K562 (cell line): Measurements from ENCODE around the gene TRIM38. TPM values are rescaled to one million over a fixed set of nuclear protein-coding genes. Genes with fewer than 3 reads are reported as not detected.

Experiments used
- ASH1L ChIP-seq: fragments of 450-650 bp; IDR thresholded peaks from 2 replicates; pipeline ENCODE4 v1.6.1; 2018; ENCODE audit warnings: borderline replicate concordance, mild to moderate bottlenecking, low read depth; ENCODE audit not compliant: partially characterized antibody
- E2F6 ChIP-seq, 2 experiments: IDR thresholded peaks; 2 replicates each; pipeline ENCODE4 v1.6.1; 2011; ENCODE audit warnings: borderline replicate concordance in 1 of 2, control low read depth in 1 of 2, low read depth in 1 of 2, low read length in 1 of 2, mild to moderate bottlenecking in 1 of 2, mixed read lengths in 1 of 2, moderate library complexity in 1 of 2; ENCODE audit not compliant: insufficient read depth in 1 of 2, insufficient read length in 1 of 2, poor library complexity in 1 of 2, severe bottlenecking in 1 of 2; ENCODE audit errors: extremely low read depth in 1 of 2
- FOS ChIP-seq: IDR thresholded peaks from 3 replicates; pipeline ENCODE4 v1.6.1; 2011; ENCODE audit not compliant: insufficient read length; ENCODE audit errors: extremely low read depth
- GATAD2B ChIP-seq: fragments of 450-650 bp; IDR thresholded peaks from 2 replicates; pipeline ENCODE4 v1.6.1; 2017; ENCODE audit warnings: mild to moderate bottlenecking, borderline replicate concordance
- HMGN3 ChIP-seq: IDR thresholded peaks from 2 replicates; pipeline ENCODE4 v1.6.1; 2011; ENCODE audit warnings: borderline replicate concordance, low read depth, mild to moderate bottlenecking, mixed read lengths, low read length; ENCODE audit not compliant: insufficient read length; ENCODE audit errors: extremely low read depth
- PHTF2 ChIP-seq: fragments of 250-450 bp; sonication (Bioruptor Pico); IDR thresholded peaks from 2 replicates; pipeline ENCODE4 v1.5.0; 2021; ENCODE audit warnings: mild to moderate bottlenecking
- RBM14 ChIP-seq: fragments of 200-400 bp; formaldehyde crosslinking; IDR thresholded peaks from 2 replicates; pipeline ENCODE4 v1.6.1; 2018; ENCODE audit warnings: low read depth, mild to moderate bottlenecking, low read length, moderate library complexity, borderline replicate concordance; ENCODE audit not compliant: insufficient read depth
- RBM25 ChIP-seq: fragments of 200-400 bp; formaldehyde crosslinking; IDR thresholded peaks from 2 replicates; pipeline ENCODE4 v1.6.1; 2018; ENCODE audit warnings: low read length, low read depth, moderate library complexity; ENCODE audit not compliant: severe bottlenecking
- TAL1 ChIP-seq: fragments of 450-650 bp; IDR thresholded peaks from 2 replicates; pipeline ENCODE4 v1.6.1; 2016; ENCODE audit warnings: mild to moderate bottlenecking
- XRCC3 ChIP-seq: fragments of 450-650 bp; IDR thresholded peaks from 2 replicates; pipeline ENCODE4 v1.6.1; 2017; ENCODE audit warnings: mild to moderate bottlenecking, moderate library complexity
- ZFP36 ChIP-seq: fragments of 150-350 bp; IDR thresholded peaks from 2 replicates; pipeline ENCODE4 v1.6.1; 2018; ENCODE audit warnings: low read length, low read depth; ENCODE audit not compliant: partially characterized antibody
- ZNF146 ChIP-seq: IDR thresholded peaks from one replicate; pipeline ENCODE4 v1.6.1; 2018; ENCODE audit warnings: missing compliant biosample characterization; ENCODE audit not compliant: unreplicated experiment
- polyA plus RNA-seq, 8 experiments: library from polyadenylated mRNA; depleted of rRNA in 4 of 8; stranded (reverse) in 5 of 8; unstranded in 3 of 8; fragments of >200 nt; fragmentation: Nextera tagmentation in 2 of 8; fragmentation: Illumina TruSeq in 1 of 8; extraction: Ambion mirVana in 2 of 8; extraction: Trizol in 1 of 8; gene quantifications; 2 replicates each; pipeline versions ENCODE4 v1.2.1 to v1.2.3, GENCODE V29; 2011 to 2014; ENCODE audit warnings: inconsistent platforms in 1 of 8, missing spikeins in 1 of 8
- total RNA-seq, 7 experiments: library from RNA; depleted of rRNA in 6 of 7; stranded (reverse); fragments of >200 nt in 6 of 7; fragmentation: Illumina TruSeq in 2 of 7; extraction: Trizol in 2 of 7; gene quantifications; 2 replicates each; pipeline versions ENCODE4 v1.2.1 to v1.2.3, GENCODE V29; 2011 to 2021; ENCODE audit warnings: low replicate concordance in 1 of 7
- TF ChIP-seq, protein P1 (sequence below): fragments of 450-650 bp; formaldehyde crosslinking; IDR thresholded peaks from 2 replicates; pipeline ENCODE4 v1.4.0; 2020; ENCODE audit warnings: mild to moderate bottlenecking, moderate library complexity
- TF ChIP-seq, protein P2 (sequence below): fragments of 450-650 bp; IDR thresholded peaks from 2 replicates; pipeline ENCODE4 v1.6.1; 2016
- TF ChIP-seq, protein P3 (sequence below), 2 experiments: fragments of 450-650 bp; IDR thresholded peaks; 2 replicates each; pipeline ENCODE4 v1.6.1; 2018; ENCODE audit warnings: mild to moderate bottlenecking in 2 of 2, low read depth in 1 of 2; ENCODE audit not compliant: partially characterized antibody in 2 of 2
- TF ChIP-seq, protein P4 (sequence below), 2 experiments: fragments of 450-650 bp in 1 of 2; sonication (generic) in 1 of 2; formaldehyde crosslinking in 1 of 2; IDR thresholded peaks in 1 of 2; conservative IDR thresholded peaks in 1 of 2; 2 replicates each; pipeline versions ENCODE4 v1.6.1 to v1.8.1; 2016 to 2023; ENCODE audit warnings: mild to moderate bottlenecking in 2 of 2, moderate library complexity in 2 of 2, inconsistent platforms in 1 of 2, missing genetic modification reagents in 1 of 2

TRIM38 gene
- total and polyA plus RNA-seq, 9 of the 15 experiments (the other 6 are each of a cell fraction or from before 2014, with no cell fraction given): 1.7 to 6.7 (median 6.3) TPM

DNA sequence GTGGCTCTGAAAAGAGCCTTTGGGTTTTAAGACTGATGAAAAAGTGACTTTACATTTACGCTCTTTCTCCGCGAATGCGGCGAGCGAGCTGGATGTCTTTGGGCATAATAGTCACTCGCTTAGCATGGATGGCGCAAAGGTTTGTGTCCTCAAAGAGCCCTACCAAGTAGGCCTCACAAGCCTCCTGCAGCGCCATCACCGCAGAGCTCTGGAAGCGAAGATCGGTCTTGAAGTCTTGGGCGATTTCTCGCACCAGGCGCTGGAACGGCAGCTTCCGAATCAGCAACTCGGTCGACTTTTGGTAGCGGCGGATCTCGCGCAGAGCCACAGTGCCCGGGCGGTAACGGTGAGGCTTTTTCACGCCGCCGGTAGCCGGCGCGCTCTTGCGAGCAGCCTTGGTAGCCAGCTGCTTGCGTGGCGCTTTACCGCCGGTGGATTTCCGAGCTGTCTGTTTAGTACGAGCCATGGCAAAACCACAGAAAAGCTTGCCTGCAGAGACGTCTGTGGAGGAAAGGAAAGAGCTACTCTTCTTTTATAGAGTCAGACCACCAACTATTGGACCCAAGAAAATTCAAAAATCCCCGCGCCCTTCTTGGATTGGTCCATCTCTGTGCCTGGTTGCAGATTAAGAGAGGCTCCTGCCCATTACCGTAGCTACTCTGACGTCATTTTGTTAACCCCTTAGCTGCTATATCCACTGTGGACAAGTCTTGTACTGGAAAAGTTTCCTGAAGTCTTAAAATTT is 69.2 kb downstream of the TRIM38 start (continued):
- TF ChIP-seq FOS: peak; percentile 93
- peak; percentile 98 for TF ChIP-seq RBM25
- TF ChIP-seq, protein P1, sequence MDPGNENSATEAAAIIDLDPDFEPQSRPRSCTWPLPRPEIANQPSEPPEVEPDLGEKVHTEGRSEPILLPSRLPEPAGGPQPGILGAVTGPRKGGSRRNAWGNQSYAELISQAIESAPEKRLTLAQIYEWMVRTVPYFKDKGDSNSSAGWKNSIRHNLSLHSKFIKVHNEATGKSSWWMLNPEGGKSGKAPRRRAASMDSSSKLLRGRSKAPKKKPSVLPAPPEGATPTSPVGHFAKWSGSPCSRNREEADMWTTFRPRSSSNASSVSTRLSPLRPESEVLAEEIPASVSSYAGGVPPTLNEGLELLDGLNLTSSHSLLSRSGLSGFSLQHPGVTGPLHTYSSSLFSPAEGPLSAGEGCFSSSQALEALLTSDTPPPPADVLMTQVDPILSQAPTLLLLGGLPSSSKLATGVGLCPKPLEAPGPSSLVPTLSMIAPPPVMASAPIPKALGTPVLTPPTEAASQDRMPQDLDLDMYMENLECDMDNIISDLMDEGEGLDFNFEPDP (CRISPR knock-in tag): peak; percentile 68; the same call in 1 of the 2 replicates
- peak; percentile 59 for TF ChIP-seq ZNF146 (CRISPR knock-in tag)
- TF ChIP-seq, protein P2, sequence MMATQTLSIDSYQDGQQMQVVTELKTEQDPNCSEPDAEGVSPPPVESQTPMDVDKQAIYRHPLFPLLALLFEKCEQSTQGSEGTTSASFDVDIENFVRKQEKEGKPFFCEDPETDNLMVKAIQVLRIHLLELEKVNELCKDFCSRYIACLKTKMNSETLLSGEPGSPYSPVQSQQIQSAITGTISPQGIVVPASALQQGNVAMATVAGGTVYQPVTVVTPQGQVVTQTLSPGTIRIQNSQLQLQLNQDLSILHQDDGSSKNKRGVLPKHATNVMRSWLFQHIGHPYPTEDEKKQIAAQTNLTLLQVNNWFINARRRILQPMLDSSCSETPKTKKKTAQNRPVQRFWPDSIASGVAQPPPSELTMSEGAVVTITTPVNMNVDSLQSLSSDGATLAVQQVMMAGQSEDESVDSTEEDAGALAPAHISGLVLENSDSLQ: peak; percentile 87
- TF ChIP-seq, protein P3, sequence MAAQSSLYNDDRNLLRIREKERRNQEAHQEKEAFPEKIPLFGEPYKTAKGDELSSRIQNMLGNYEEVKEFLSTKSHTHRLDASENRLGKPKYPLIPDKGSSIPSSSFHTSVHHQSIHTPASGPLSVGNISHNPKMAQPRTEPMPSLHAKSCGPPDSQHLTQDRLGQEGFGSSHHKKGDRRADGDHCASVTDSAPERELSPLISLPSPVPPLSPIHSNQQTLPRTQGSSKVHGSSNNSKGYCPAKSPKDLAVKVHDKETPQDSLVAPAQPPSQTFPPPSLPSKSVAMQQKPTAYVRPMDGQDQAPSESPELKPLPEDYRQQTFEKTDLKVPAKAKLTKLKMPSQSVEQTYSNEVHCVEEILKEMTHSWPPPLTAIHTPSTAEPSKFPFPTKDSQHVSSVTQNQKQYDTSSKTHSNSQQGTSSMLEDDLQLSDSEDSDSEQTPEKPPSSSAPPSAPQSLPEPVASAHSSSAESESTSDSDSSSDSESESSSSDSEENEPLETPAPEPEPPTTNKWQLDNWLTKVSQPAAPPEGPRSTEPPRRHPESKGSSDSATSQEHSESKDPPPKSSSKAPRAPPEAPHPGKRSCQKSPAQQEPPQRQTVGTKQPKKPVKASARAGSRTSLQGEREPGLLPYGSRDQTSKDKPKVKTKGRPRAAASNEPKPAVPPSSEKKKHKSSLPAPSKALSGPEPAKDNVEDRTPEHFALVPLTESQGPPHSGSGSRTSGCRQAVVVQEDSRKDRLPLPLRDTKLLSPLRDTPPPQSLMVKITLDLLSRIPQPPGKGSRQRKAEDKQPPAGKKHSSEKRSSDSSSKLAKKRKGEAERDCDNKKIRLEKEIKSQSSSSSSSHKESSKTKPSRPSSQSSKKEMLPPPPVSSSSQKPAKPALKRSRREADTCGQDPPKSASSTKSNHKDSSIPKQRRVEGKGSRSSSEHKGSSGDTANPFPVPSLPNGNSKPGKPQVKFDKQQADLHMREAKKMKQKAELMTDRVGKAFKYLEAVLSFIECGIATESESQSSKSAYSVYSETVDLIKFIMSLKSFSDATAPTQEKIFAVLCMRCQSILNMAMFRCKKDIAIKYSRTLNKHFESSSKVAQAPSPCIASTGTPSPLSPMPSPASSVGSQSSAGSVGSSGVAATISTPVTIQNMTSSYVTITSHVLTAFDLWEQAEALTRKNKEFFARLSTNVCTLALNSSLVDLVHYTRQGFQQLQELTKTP (IDR thresholded peaks at IDR 0.05; ENCODE audit: low read depth in 1 of 2, partially characterized antibody in 2 of 2): peak; percentile 91 to 99
- TF ChIP-seq ASH1L: peak; percentile 84
- TF ChIP-seq PHTF2 (CRISPR knock-in tag): no peak
- TF ChIP-seq GATAD2B: peak; percentile 95
- peak; percentile 99 for TF ChIP-seq HMGN3
- TF ChIP-seq XRCC3: peak; percentile 96
- TF ChIP-seq ZFP36: peak; percentile 46
- peak; percentile 55 to 61 for TF ChIP-seq E2F6 (IDR thresholded peaks at IDR 0.05; ENCODE audit: borderline replicate concordance in 1 of 2, extremely low read depth in 1 of 2, insufficient read depth in 1 of 2, insufficient read length in 1 of 2, low read depth in 1 of 2, low read length in 1 of 2, poor library complexity in 1 of 2, severe bottlenecking in 1 of 2)
- TF ChIP-seq RBM14: peak; percentile 99; the same call in 1 of the 2 replicates
- TF ChIP-seq, protein P4, sequence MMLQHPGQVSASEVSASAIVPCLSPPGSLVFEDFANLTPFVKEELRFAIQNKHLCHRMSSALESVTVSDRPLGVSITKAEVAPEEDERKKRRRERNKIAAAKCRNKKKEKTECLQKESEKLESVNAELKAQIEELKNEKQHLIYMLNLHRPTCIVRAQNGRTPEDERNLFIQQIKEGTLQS (IDR thresholded peaks at IDR 0.05): peak; percentile 99
- TF ChIP-seq, protein P4 (CRISPR knock-in tag; conservative IDR thresholded peaks at IDR 0.05): peak; percentile 94
- no peak for TF ChIP-seq TAL1
